ENCODE results near the gene IL17RD.

GRCh38 chr3:57041674-57042073 lies 123.5 kb downstream of the IL17RD start:
- TF ChIP-seq CTCF (IDR thresholded peaks at IDR 0.05) (no peak), EZH2phosphoT487 (IDR thresholded peaks at IDR 0.05; ENCODE audit: borderline replicate concordance, low read depth) (no peak), MAX (IDR thresholded peaks at IDR 0.05; ENCODE audit: low read depth) (no peak), FOSL2 (IDR thresholded peaks at IDR 0.05; ENCODE audit: borderline replicate concordance, low read depth) (no peak), IRF3 (IDR thresholded peaks at IDR 0.05; ENCODE audit: low read depth, low read length) (no peak), YY1 (IDR thresholded peaks at IDR 0.05; ENCODE audit: low read depth) (no peak), TCF12 (IDR thresholded peaks at IDR 0.05) (no peak), EP300 (IDR thresholded peaks at IDR 0.05; ENCODE audit: borderline replicate concordance in 1 of 2, low read depth in 1 of 2, low read length in 1 of 2) (no peak)
- TF ChIP-seq, protein P1, sequence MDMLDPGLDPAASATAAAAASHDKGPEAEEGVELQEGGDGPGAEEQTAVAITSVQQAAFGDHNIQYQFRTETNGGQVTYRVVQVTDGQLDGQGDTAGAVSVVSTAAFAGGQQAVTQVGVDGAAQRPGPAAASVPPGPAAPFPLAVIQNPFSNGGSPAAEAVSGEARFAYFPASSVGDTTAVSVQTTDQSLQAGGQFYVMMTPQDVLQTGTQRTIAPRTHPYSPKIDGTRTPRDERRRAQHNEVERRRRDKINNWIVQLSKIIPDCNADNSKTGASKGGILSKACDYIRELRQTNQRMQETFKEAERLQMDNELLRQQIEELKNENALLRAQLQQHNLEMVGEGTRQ (IDR thresholded peaks at IDR 0.05; ENCODE audit: borderline replicate concordance, low read depth, low read length) = no peak

All from SK-N-SH (cell line).